ENCODE data around the gene USP48.

The USP48 gene

GRCh38 chr1:21670956-21671902 is 111.7 kb downstream of the USP48 start:
- peaks cover 7% of the 10 kb centered on the region; the same call in 1 of the 2 replicates for H3F3A ChIP-seq (ENCODE audit: insufficient read depth)
- no peak overlapping the region for H3K4me3 ChIP-seq (ENCODE audit: insufficient read depth, low read length, poor library complexity, severe bottlenecking)
- TF ChIP-seq CTCF (IDR thresholded peaks at IDR 0.05; ENCODE audit: insufficient read depth, low read length, poor library complexity, severe bottlenecking) (no peak), EZH2phosphoT487 (conservative IDR thresholded peaks at IDR 0.05; ENCODE audit: low read length) (no peak)
- H3K79me2 ChIP-seq (ENCODE audit: insufficient read depth, low read length): no peaks in the 10 kb centered on the region
- H3K4me2 ChIP-seq (ENCODE audit: low read depth, low read length, poor library complexity, severe bottlenecking): no peak overlapping the region
- H4K20me1 ChIP-seq (ENCODE audit: low read depth, low read length): 0 out of 2 replicates have a peak, but pooled peaks cover 3% of the 10 kb centered on the region
- no peaks in the 10 kb centered on the region for H3K9me2 ChIP-seq (replicated peaks; ENCODE audit: insufficient read depth, low read length)
- H3K36me3 ChIP-seq (ENCODE audit: low read length): no peaks in the 10 kb centered on the region
- no peak overlapping the region for H2AFZ ChIP-seq (ENCODE audit: low read depth, low read length, severe bottlenecking)
- no peaks in the 10 kb centered on the region for H3K27me3 ChIP-seq (ENCODE audit: low read length)
- no peaks in the 10 kb centered on the region for H3K9me3 ChIP-seq (ENCODE audit: insufficient read depth, low read length)
- no peak overlapping the region for H3K9ac ChIP-seq (ENCODE audit: low read length)
- no peak overlapping the region for H3K27ac ChIP-seq (ENCODE audit: low read depth, low read length)

- 0 out of 2 replicates have a peak, but pooled peaks cover 3% of the 10 kb centered on the region for H3F3A ChIP-seq (ENCODE audit: insufficient read depth)
- no peak overlapping the region for H3K9ac ChIP-seq (ENCODE audit: low read length)
- H3K9me2 ChIP-seq (replicated peaks; ENCODE audit: insufficient read depth, low read length): no peaks in the 10 kb centered on the region
- H3K36me3 ChIP-seq (ENCODE audit: low read length): no peaks in the 10 kb centered on the region
- H3K79me2 ChIP-seq (ENCODE audit: insufficient read depth, low read length): no peaks in the 10 kb centered on the region
- H3K4me3 ChIP-seq (ENCODE audit: insufficient read depth, low read length, poor library complexity, severe bottlenecking): no peak overlapping the region
- no peaks in the 10 kb centered on the region for H3K9me3 ChIP-seq (ENCODE audit: insufficient read depth, low read length)
- no peak overlapping the region for H2AFZ ChIP-seq (ENCODE audit: low read depth, low read length, severe bottlenecking)
- no peak overlapping the region for H3K4me2 ChIP-seq (ENCODE audit: low read depth, low read length, poor library complexity, severe bottlenecking)
- H3K27ac ChIP-seq (ENCODE audit: low read depth, low read length): no peak overlapping the region
- no peaks in the 10 kb centered on the region for H3K27me3 ChIP-seq (ENCODE audit: low read length)
- no peak for TF ChIP-seq CTCF (IDR thresholded peaks at IDR 0.05; ENCODE audit: insufficient read depth, low read length, poor library complexity, severe bottlenecking)
- no peak for TF ChIP-seq EZH2phosphoT487 (conservative IDR thresholded peaks at IDR 0.05; ENCODE audit: low read length)
- H4K20me1 ChIP-seq (ENCODE audit: low read depth, low read length): no peaks in the 10 kb centered on the region
Observed at GRCh38 chr1:21670059-21670881, 112.7 kb downstream of the USP48 start.

- TF ChIP-seq CTCF (IDR thresholded peaks at IDR 0.05; ENCODE audit: insufficient read depth, low read length, poor library complexity, severe bottlenecking): no peak
- TF ChIP-seq EZH2phosphoT487 (conservative IDR thresholded peaks at IDR 0.05; ENCODE audit: low read length): no peak
- no peak within 1 kb of the TSS for H2AFZ ChIP-seq (ENCODE audit: low read depth, low read length, severe bottlenecking)
- H4K20me1 ChIP-seq (ENCODE audit: low read depth, low read length): no peaks in the 10 kb centered on the region
- no peak within 1 kb of the TSS for H3K9ac ChIP-seq (ENCODE audit: low read length)
- no peaks in the 10 kb centered on the region for H3F3A ChIP-seq (ENCODE audit: insufficient read depth)
- no peaks in the 10 kb centered on the region for H3K27me3 ChIP-seq (ENCODE audit: low read length)
- no peak within 1 kb of the TSS for H3K4me3 ChIP-seq (ENCODE audit: insufficient read depth, low read length, poor library complexity, severe bottlenecking)
- H3K79me2 ChIP-seq (ENCODE audit: insufficient read depth, low read length): no peaks in the 10 kb centered on the region
- H3K27ac ChIP-seq (ENCODE audit: low read depth, low read length): no peak within 1 kb of the TSS
- H3K9me2 ChIP-seq (replicated peaks; ENCODE audit: insufficient read depth, low read length): no peaks in the 10 kb centered on the region
- H3K36me3 ChIP-seq (ENCODE audit: low read length): no peaks in the 10 kb centered on the region
- no peak within 1 kb of the TSS for H3K4me2 ChIP-seq (ENCODE audit: low read depth, low read length, poor library complexity, severe bottlenecking)
- no peaks in the 10 kb centered on the region for H3K9me3 ChIP-seq (ENCODE audit: insufficient read depth, low read length)
Observed at GRCh38 chr1:21669258-21670058, 113.5 kb downstream of the USP48 start, which contains the start of gene RAP1GAP. Gene RAP1GAP, minus strand, starts transcription at chr1:21669357. Its CDS starts 49,325 bp downstream, at chr1:21620032.
